ENCODE data around the gene ADAM22.

Gene ADAM22

DNA sequence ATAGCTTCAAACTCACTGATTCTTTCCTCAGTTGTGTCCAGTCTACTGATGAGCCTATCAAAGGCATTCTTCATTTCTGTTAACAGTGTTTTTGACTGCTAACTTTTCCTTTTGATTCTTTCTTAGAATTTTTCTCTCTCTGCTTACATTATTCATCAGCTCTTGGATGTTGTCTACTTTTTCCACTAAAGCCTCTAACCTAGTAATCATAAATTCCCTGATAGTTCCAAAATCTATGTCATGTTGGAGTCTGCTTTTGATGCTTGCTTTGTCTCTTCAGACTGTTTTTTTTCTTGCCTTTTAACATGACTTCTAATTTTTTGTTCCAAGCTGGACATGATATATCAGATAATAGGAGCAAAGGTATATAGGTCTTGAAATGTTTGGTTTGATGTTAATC, 78.0 kb downstream of the ADAM22 start:
- TF ChIP-seq, protein P1, sequence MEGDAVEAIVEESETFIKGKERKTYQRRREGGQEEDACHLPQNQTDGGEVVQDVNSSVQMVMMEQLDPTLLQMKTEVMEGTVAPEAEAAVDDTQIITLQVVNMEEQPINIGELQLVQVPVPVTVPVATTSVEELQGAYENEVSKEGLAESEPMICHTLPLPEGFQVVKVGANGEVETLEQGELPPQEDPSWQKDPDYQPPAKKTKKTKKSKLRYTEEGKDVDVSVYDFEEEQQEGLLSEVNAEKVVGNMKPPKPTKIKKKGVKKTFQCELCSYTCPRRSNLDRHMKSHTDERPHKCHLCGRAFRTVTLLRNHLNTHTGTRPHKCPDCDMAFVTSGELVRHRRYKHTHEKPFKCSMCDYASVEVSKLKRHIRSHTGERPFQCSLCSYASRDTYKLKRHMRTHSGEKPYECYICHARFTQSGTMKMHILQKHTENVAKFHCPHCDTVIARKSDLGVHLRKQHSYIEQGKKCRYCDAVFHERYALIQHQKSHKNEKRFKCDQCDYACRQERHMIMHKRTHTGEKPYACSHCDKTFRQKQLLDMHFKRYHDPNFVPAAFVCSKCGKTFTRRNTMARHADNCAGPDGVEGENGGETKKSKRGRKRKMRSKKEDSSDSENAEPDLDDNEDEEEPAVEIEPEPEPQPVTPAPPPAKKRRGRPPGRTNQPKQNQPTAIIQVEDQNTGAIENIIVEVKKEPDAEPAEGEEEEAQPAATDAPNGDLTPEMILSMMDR (IDR thresholded peaks at IDR 0.05; ENCODE audit: extremely low read depth, insufficient read depth, missing control alignments) = no peak
- in situ Hi-C loops (cut with MboI; ENCODE audit: low pct_unique_long_range_greater_than_20kb, low sequenced_read_pairs, unreplicated experiment) = no loop called here
- DNase-seq (ENCODE audit: low spot score) = no peak

DNA sequence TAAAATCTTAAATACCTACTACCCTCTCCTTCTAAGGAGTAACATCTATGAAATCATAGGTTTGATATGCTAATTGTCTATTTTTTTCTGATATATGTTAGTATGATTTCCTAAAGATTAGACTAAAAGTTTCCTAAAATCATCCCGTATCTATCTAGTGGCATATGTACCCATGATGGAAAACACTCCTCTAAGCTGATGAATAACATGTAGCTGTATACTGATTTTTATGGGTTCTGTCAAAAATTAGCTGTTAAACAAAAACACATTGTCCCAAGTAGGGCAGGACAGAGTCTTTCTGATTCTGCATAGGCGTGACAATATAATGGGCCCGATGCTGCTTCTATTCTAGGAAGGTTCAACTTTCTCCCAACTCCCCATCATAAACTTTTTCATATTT, 79.9 kb downstream of the ADAM22 start:
- DNase-seq (ENCODE audit: low spot score) = no peak
- TF ChIP-seq, protein P1 (IDR thresholded peaks at IDR 0.05; ENCODE audit: extremely low read depth, insufficient read depth, missing control alignments) = no peak
- in situ Hi-C loops (cut with MboI; ENCODE audit: low pct_unique_long_range_greater_than_20kb, low sequenced_read_pairs, unreplicated experiment) = no loop called here

- in situ Hi-C loops (cut with MboI; ENCODE audit: low pct_unique_long_range_greater_than_20kb, low sequenced_read_pairs, unreplicated experiment) = no loop called here
These were observed 80.5 kb downstream of the ADAM22 start for GRCh38 chr7:88014581-88014980.

DNA sequence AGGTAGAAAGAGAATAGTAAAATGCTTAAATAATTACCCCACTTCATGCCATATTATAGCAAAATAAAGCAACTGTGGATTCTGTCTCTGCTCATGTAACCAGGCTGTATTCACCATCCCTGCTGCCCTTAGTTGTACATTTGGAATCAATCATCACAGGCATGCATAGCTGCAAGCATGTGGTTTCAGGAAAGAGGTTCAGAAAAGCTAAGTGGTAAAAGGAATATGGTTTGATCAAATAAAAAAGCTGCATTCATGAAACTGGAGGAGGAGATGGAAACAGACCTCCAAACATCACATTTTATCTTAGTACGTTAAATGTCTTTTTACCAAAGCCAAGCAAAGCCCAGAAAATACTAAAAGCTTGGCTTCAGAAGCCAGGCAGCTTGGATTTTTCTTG, 81.3 kb downstream of the ADAM22 start:
- no peak for DNase-seq (ENCODE audit: low spot score)
- TF ChIP-seq, protein P1 (IDR thresholded peaks at IDR 0.05; ENCODE audit: extremely low read depth, insufficient read depth, missing control alignments) = no peak
- in situ Hi-C loops (cut with MboI; ENCODE audit: low pct_unique_long_range_greater_than_20kb, low sequenced_read_pairs, unreplicated experiment) = no loop called here

More at GRCh38 chr7:88014581-88014980, 80.5 kb downstream of the ADAM22 start:
- DNase-seq (ENCODE audit: low spot score) = no peak
- TF ChIP-seq, protein P1 (IDR thresholded peaks at IDR 0.05; ENCODE audit: extremely low read depth, insufficient read depth, missing control alignments) = no peak

DNA sequence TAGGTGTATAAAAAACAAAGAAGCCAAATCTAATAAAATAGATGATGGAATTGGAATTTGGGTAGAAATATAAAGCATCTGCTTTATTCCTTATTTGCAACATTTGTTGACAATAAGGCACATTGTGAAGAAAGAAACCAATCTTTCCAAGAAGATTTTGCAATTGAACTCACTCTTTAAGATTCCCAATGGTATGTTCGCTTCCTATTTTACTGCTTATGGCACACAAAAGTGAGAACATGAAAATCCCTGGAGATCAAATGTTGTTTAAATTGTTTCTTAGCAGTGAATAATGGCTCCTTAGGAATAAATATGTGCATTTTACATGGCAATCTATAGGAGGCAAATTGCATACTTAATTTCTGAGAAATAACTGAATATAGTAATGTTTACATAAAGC, 84.5 kb downstream of the ADAM22 start:
- in situ Hi-C loops (cut with MboI; ENCODE audit: low pct_unique_long_range_greater_than_20kb, low sequenced_read_pairs, unreplicated experiment) = no loop called here
- no peak for DNase-seq (ENCODE audit: low spot score)
- TF ChIP-seq, protein P1 (IDR thresholded peaks at IDR 0.05; ENCODE audit: extremely low read depth, insufficient read depth, missing control alignments) = no peak

DNA sequence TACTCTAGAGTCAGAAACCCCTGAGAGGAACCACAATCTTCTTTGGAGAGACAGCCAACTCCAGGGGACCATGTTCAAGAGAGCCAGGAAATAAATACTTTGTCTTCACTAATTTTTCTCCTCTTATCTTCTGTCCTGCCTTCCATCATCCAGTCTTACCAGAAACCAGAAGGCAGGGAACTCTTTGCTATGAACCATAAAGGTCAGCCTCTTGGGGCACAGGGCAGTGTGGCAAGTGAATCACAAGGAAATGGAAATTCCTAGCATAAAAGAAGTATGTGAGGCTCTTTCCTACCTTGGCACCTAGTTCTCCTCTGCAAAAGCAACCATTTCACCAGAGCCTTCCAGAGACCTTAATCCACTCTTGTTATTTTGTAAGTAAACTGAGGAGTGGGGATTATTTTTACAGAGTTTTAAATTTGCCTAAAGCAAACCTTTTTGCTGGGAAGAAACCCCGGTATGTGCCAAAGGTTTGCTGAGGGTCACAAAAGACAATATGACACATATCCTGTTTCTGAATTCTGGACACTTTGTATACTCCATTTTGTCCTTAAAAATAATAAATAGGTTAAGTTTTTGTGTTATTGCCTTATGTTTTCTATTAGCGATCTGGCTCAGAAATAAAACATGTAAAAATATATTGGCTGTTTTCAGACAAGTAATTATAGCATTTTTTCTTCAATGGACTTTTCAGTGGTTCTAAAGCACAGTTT, 87.1 kb downstream of the ADAM22 start:
- DNase-seq (ENCODE audit: low spot score) = no peak
- in situ Hi-C loops (cut with MboI; ENCODE audit: low pct_unique_long_range_greater_than_20kb, low sequenced_read_pairs, unreplicated experiment) = no loop called here
- TF ChIP-seq, protein P1 (IDR thresholded peaks at IDR 0.05; ENCODE audit: extremely low read depth, insufficient read depth, missing control alignments) = no peak
